ENCODE data around the gene MAP3K4.
"Not testable (repeated sequence)": the region's sequence is repeated elsewhere in the genome, so short reads cannot be mapped to it uniquely, and the experiment has no call there.

MAP3K4 gene

DNA sequence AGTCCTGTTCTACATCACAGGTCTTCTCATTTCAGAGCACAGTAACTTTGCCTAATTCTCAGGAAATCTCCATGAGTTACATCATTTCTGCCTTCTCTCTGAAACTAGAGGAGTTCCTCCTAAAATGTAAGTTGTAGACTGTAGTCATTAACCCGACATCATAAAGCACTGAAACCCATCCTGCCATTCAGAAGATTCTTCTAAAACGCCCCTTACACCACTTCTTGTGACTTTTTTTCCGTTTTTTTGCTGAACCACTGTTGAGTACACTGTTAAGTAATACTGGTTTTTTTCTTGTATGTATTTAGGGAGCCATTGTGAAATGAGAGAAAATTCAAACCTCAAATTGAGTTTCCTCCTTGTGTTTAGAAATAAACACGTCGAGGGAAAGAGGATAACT, 117.3 kb downstream of the MAP3K4 start:
- Histone ChIP-seq H3K4me3 (ENCODE audit: low read length in 2 of 2) (no peak overlapping the region), H3K9ac (ENCODE audit: low read length in 2 of 2) (no peak overlapping the region), H3K4me1 (ENCODE audit: control insufficient read depth, insufficient read depth, low read length) (no peaks in the 10 kb centered on the region), H3K27me3 (ENCODE audit: control insufficient read depth in 1 of 2, insufficient read depth in 2 of 2, low read length in 2 of 2) (no peaks in the 10 kb centered on the region), H3K36me3 (ENCODE audit: control insufficient read depth in 2 of 2, insufficient read depth in 2 of 2, low read length in 2 of 2) (peaks cover 64 to 68% of the 10 kb centered on the region in 2 donors), H3K27ac (ENCODE audit: low read length) (no peak overlapping the region), H3K9me3 (ENCODE audit: control insufficient read depth in 2 of 2, low read length in 2 of 2) (no peaks in the 10 kb centered on the region)

DNA sequence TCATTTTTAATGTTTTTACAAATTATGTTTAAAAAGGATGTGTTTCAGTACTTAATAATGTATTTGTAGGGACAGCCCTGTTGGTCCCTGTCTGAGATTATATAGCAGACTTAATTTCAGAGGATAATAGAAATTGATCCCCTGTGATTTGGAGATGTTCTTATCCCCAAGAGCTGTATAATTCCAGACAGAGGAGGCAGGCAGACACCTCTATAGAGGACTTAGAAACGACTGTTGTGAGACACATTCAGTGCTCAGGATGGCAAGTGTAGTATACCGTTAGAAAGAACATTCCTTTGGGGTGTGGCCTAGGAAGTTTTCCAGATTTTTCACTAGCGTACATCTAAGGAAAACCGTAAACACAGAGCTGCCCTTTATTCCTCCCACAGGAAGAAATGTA, 117.8 kb downstream of the MAP3K4 start:
- Histone ChIP-seq H3K9ac (ENCODE audit: low read length in 2 of 2) (no peak overlapping the region), H3K27me3 (ENCODE audit: control insufficient read depth in 1 of 2, insufficient read depth in 2 of 2, low read length in 2 of 2) (no peaks in the 10 kb centered on the region), H3K27ac (ENCODE audit: low read length) (no peak overlapping the region), H3K4me3 (ENCODE audit: low read length in 2 of 2) (no peak overlapping the region), H3K36me3 (ENCODE audit: control insufficient read depth in 2 of 2, insufficient read depth in 2 of 2, low read length in 2 of 2) (peaks cover 66 to 68% of the 10 kb centered on the region in 2 donors), H3K4me1 (ENCODE audit: control insufficient read depth, insufficient read depth, low read length) (no peaks in the 10 kb centered on the region), H3K9me3 (ENCODE audit: control insufficient read depth in 2 of 2, low read length in 2 of 2) (no peaks in the 10 kb centered on the region)

- Histone ChIP-seq H3K27ac (ENCODE audit: low read length) (no peak overlapping the region), H3K4me1 (ENCODE audit: control insufficient read depth, insufficient read depth, low read length) (no peaks in the 10 kb centered on the region), H3K27me3 (ENCODE audit: control insufficient read depth in 1 of 2, insufficient read depth in 2 of 2, low read length in 2 of 2) (no peaks in the 10 kb centered on the region), H3K9me3 (ENCODE audit: control insufficient read depth in 2 of 2, low read length in 2 of 2) (no peaks in the 10 kb centered on the region), H3K36me3 (ENCODE audit: control insufficient read depth in 2 of 2, insufficient read depth in 2 of 2, low read length in 2 of 2) (peaks cover 68 to 70% of the 10 kb centered on the region in 2 donors), H3K4me3 (ENCODE audit: low read length in 2 of 2) (no peak overlapping the region), H3K9ac (ENCODE audit: low read length in 2 of 2) (no peak overlapping the region)
Observed at GRCh38 chr6:161110028-161110779, 118.6 kb downstream of the MAP3K4 start.

GRCh38 chr6:161111261-161111660, 119.7 kb downstream of the MAP3K4 start:
- no peak overlapping the region for H3K4me3 ChIP-seq (ENCODE audit: low read length in 2 of 2)
- peaks cover 69 to 72% of the 10 kb centered on the region in 2 donors for H3K36me3 ChIP-seq (ENCODE audit: control insufficient read depth in 2 of 2, insufficient read depth in 2 of 2, low read length in 2 of 2)
- no peaks in the 10 kb centered on the region for H3K27me3 ChIP-seq (ENCODE audit: control insufficient read depth in 1 of 2, insufficient read depth in 2 of 2, low read length in 2 of 2)
- H3K9ac ChIP-seq (ENCODE audit: low read length in 2 of 2): no peak overlapping the region
- no peak overlapping the region for H3K27ac ChIP-seq (ENCODE audit: low read length)
- no peaks in the 10 kb centered on the region for H3K4me1 ChIP-seq (ENCODE audit: control insufficient read depth, insufficient read depth, low read length)
- no peaks in the 10 kb centered on the region for H3K9me3 ChIP-seq (ENCODE audit: control insufficient read depth in 2 of 2, low read length in 2 of 2)

GRCh38 chr6:161115468-161115867, 123.9 kb downstream of the MAP3K4 start:
- Histone ChIP-seq H3K36me3 (ENCODE audit: control insufficient read depth in 2 of 2, insufficient read depth in 2 of 2, low read length in 2 of 2) (peaks cover 39 to 44% of the 10 kb centered on the region in 2 donors), H3K9ac (ENCODE audit: low read length in 2 of 2) (no peak overlapping the region), H3K9me3 (ENCODE audit: control insufficient read depth in 2 of 2, low read length in 2 of 2) (no peaks in the 10 kb centered on the region), H3K27ac (ENCODE audit: low read length) (no peak overlapping the region), H3K4me1 (ENCODE audit: control insufficient read depth, insufficient read depth, low read length) (no peaks in the 10 kb centered on the region), H3K27me3 (ENCODE audit: control insufficient read depth in 1 of 2, insufficient read depth in 2 of 2, low read length in 2 of 2) (no peaks in the 10 kb centered on the region), H3K4me3 (ENCODE audit: low read length in 2 of 2) (no peak overlapping the region)

DNA sequence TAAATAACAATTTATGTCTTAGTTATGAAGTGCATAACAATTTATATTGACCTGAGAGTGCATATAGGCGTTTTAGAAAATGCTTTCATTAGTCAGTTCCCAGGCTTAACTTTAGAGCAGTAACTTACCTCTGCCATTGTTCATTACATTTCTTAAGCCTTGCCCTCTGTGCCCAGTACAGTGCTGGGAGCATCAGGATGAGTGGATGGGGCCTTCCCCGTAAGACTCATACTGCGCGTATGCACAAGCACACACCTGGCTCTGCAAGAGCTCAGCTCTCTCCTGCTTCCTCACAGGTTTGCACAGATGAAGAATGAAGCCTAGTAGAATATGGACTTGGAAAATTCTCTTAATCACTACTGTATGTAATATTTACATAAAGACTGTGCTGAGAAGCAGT, 125.0 kb downstream of the MAP3K4 start:
- H3K27ac ChIP-seq (ENCODE audit: low read length): no peak overlapping the region
- no peak overlapping the region for H3K9ac ChIP-seq (ENCODE audit: low read length in 2 of 2)
- peaks cover 29 to 35% of the 10 kb centered on the region in 2 donors for H3K36me3 ChIP-seq (ENCODE audit: control insufficient read depth in 2 of 2, insufficient read depth in 2 of 2, low read length in 2 of 2)
- no peaks in the 10 kb centered on the region for H3K4me1 ChIP-seq (ENCODE audit: control insufficient read depth, insufficient read depth, low read length)
- no peaks in the 10 kb centered on the region for H3K27me3 ChIP-seq (ENCODE audit: control insufficient read depth in 1 of 2, insufficient read depth in 2 of 2, low read length in 2 of 2)
- H3K9me3 ChIP-seq (ENCODE audit: control insufficient read depth in 2 of 2, low read length in 2 of 2): peaks cover 0 to 5% of the 10 kb centered on the region in 2 donors
- H3K4me3 ChIP-seq (ENCODE audit: low read length in 2 of 2): no peak overlapping the region

DNA sequence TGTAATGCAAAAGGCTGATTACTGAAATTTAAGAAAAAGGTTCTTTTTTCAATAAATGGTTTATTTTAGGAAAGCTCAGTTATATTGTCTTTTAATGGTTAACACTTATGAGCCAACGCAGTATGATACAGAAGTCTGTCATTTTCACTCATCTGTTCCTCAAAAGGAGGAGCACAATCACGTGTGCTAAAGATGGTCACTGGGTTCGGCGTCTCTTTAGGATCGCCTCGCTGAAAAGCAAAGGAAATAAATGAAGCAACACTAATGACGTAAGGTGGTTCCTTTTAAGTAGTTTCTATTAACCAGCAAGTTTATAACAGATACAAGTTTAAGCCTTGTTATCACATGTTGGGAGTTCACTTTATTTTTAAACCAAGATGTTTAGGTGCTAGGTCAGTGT, 125.7 kb downstream of the MAP3K4 start:
- Histone ChIP-seq H3K9me3 (ENCODE audit: control insufficient read depth in 2 of 2, low read length in 2 of 2) (peaks cover 0 to 5% of the 10 kb centered on the region in 2 donors), H3K36me3 (ENCODE audit: control insufficient read depth in 2 of 2, insufficient read depth in 2 of 2, low read length in 2 of 2) (peaks cover 22 to 28% of the 10 kb centered on the region in 2 donors), H3K4me1 (ENCODE audit: control insufficient read depth, insufficient read depth, low read length) (no peaks in the 10 kb centered on the region), H3K27ac (ENCODE audit: low read length) (no peak overlapping the region), H3K9ac (ENCODE audit: low read length in 2 of 2) (no peak overlapping the region), H3K27me3 (ENCODE audit: control insufficient read depth in 1 of 2, insufficient read depth in 2 of 2, low read length in 2 of 2) (no peaks in the 10 kb centered on the region), H3K4me3 (ENCODE audit: low read length in 2 of 2) (no peak overlapping the region)

DNA sequence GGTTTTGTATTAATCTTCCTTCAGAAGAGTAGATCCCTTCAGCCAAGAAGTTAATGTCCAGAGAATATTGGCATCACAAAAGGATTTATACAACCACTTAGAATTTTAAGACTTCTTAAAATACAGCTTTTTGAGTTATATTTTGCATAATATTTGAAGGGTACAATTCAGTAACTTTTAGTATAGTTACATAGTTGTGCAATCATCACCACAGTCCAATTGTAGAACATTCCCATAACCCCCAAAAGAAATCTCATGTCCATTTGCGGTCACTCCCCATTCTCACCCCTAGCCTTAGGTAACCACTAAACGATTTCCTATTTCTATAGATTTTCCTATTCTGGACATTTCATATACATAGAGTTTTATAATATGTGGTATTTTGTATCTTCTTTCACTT, 126.4 kb downstream of the MAP3K4 start:
- Histone ChIP-seq H3K27me3 (ENCODE audit: control insufficient read depth in 1 of 2, insufficient read depth in 2 of 2, low read length in 2 of 2) (no peaks in the 10 kb centered on the region), H3K27ac (ENCODE audit: low read length) (no peak overlapping the region), H3K9me3 (ENCODE audit: control insufficient read depth in 2 of 2, low read length in 2 of 2) (peaks cover 0 to 5% of the 10 kb centered on the region in 2 donors), H3K9ac (ENCODE audit: low read length in 2 of 2) (no peak overlapping the region), H3K4me1 (ENCODE audit: control insufficient read depth, insufficient read depth, low read length) (no peaks in the 10 kb centered on the region), H3K36me3 (ENCODE audit: control insufficient read depth in 2 of 2, insufficient read depth in 2 of 2, low read length in 2 of 2) (peaks cover 23% of the 10 kb centered on the region in 2 donors), H3K4me3 (ENCODE audit: low read length in 2 of 2) (no peak overlapping the region)

GRCh38 chr6:161123319-161123718, 131.8 kb downstream of the MAP3K4 start:
- not testable (repeated sequence) for H3K4me1 ChIP-seq (ENCODE audit: control insufficient read depth, insufficient read depth, low read length); H3K4me3 ChIP-seq (ENCODE audit: low read length in 2 of 2); H3K9me3 ChIP-seq (ENCODE audit: control insufficient read depth in 2 of 2, low read length in 2 of 2); H3K9ac ChIP-seq (ENCODE audit: low read length in 2 of 2); H3K36me3 ChIP-seq (ENCODE audit: control insufficient read depth in 2 of 2, insufficient read depth in 2 of 2, low read length in 2 of 2); H3K27me3 ChIP-seq (ENCODE audit: control insufficient read depth in 1 of 2, insufficient read depth in 2 of 2, low read length in 2 of 2); H3K27ac ChIP-seq (ENCODE audit: low read length)

GRCh38 chr6:161125591-161125990, 134.0 kb downstream of the MAP3K4 start:
- H3K9ac ChIP-seq (ENCODE audit: low read length in 2 of 2): no peak overlapping the region
- H3K27ac ChIP-seq (ENCODE audit: low read length): no peak overlapping the region
- H3K4me3 ChIP-seq (ENCODE audit: low read length in 2 of 2): no peak overlapping the region
- H3K36me3 ChIP-seq (ENCODE audit: control insufficient read depth in 2 of 2, insufficient read depth in 2 of 2, low read length in 2 of 2): peaks cover 5% of the 10 kb centered on the region in 2 donors
- peaks cover 0 to 8% of the 10 kb centered on the region in 2 donors for H3K9me3 ChIP-seq (ENCODE audit: control insufficient read depth in 2 of 2, low read length in 2 of 2)
- no peaks in the 10 kb centered on the region for H3K4me1 ChIP-seq (ENCODE audit: control insufficient read depth, insufficient read depth, low read length)
- H3K27me3 ChIP-seq (ENCODE audit: control insufficient read depth in 1 of 2, insufficient read depth in 2 of 2, low read length in 2 of 2): no peaks in the 10 kb centered on the region

DNA sequence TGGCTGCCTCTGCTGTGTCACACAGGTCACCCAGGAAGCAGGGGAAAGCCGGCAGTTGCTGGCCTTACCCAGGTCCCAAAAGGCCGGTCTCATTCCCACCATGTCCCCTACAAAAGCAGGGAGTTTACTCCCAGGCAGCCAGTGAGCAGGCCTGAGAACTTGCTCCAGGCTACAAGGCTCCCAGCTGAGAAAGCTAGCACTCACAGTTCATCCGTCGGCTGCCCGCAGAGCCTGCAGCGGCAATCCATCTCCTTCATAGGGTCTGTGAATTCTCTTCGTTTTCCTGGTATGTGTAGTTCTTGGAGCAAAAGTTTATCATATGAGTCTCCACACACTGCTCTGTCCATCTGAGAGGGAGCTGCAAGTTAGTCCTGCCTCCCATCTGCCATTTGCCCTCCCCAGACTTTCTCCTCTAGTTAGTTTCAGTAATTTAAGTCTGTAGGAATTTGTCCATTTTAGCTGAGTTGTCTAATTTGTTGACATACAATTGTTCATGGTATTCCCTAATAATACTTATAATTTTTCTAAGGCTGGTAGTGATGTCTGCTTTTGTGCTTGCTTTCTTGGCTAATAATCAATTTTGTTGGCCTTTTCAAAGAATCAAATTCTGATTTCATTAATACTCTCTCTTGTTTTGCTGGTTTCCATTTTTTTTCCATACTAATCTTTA, 135.6 kb downstream of the MAP3K4 start:
- Histone ChIP-seq H3K36me3 (ENCODE audit: control insufficient read depth in 2 of 2, insufficient read depth in 2 of 2, low read length in 2 of 2) (peaks cover 8% of the 10 kb centered on the region in 2 donors), H3K4me3 (ENCODE audit: low read length in 2 of 2) (no peak overlapping the region), H3K9me3 (ENCODE audit: control insufficient read depth in 2 of 2, low read length in 2 of 2) (peaks cover 0 to 3% of the 10 kb centered on the region in 2 donors), H3K4me1 (ENCODE audit: control insufficient read depth, insufficient read depth, low read length) (no peaks in the 10 kb centered on the region), H3K27ac (ENCODE audit: low read length) (no peak overlapping the region), H3K9ac (ENCODE audit: low read length in 2 of 2) (no peak overlapping the region), H3K27me3 (ENCODE audit: control insufficient read depth in 1 of 2, insufficient read depth in 2 of 2, low read length in 2 of 2) (no peaks in the 10 kb centered on the region)

All from stomach smooth muscle (tissue), 2 donors.